Embryonic facial prominence (tissue), 1 donor: ENCODE data around the gene INAFM1.

ENCODE experiments used
- DNase-seq: peaks from one replicate; pipeline ENCODE4 v3.0.0-alpha.2; 2016; ENCODE audit errors: extremely low spot score

Gene INAFM1

DNA sequence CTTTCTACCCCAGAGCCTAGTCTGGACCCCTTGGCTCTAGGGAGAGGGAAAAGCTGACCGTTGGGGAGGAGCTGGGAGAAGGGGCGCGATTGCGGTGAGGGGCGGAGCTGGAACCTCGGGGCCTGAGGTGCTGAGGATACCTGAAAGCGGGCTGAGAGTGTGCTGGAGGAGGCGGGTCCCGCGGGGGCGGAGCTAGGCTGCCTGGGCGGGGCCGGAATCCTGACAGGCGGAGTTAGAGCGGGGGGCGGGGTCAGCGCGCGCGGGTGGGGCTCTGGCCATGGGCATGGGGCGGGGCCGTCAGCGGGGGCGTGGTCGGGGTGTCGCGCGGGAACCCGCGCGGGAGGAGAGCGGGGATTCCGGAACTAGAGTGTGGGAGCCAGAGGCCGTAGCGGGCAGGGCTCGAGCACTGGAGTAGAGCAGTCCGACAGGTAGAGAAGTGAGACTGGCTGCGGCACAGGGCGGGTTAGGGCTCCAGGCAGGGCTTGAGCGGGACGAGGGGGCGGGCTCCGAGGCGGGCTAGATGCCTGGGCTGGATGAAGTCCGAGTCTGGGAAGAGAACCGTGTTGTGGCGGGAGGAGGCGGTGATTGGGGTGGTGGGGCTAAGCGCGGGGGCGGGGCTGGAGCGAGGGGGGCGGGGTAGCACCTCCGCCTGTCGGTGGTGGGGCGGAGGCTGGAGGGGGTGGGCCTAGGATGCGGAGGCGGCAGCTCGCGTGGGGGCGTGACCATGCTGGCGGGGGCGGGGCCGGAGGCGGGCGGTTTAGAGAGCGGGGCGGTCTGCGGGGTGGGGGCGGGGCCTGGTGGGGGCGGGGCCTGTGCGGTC, at the start of gene INAFM1:
INAFM1 (plus strand) TSS at position 815 of the 820 bp plus-strand sequence. CDS start 35 bp downstream, outside the sequence.
- peak; percentile 90 for DNase-seq

DNA sequence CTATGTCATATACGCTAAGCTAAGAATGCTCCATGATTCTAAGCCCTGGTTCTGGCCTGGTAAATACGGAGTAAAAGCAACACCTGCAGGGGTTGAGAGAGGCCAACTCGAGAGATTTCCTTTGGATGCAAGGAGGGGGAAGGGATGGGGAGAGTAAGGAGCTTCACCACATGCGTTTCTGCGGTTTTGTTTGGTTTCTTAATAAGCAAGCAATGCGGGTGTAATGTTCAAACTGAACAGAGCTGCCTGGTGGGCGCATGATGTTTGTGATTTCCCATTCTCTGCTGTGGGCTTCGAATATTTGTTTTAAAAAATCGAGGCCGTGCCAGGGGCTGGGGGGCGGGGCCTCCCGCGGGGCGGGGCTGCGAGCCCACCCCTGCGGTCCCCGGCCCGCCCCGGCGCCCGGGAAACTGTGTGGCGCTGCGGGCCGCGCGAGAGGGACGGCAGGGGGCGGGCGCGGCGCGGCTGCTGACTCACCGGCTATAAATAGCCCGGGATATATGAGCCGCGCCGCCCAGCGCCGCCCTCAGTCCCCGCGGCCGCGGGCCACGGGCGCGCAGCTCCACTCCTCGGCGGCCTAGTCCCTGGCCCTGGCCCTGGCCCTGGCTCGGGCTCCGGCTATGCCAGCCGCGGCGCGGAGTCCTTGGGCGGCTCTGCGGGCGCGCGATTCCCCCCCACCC, 48.8 kb upstream of the INAFM1 start:
- DNase-seq: peak; percentile 84

DNA sequence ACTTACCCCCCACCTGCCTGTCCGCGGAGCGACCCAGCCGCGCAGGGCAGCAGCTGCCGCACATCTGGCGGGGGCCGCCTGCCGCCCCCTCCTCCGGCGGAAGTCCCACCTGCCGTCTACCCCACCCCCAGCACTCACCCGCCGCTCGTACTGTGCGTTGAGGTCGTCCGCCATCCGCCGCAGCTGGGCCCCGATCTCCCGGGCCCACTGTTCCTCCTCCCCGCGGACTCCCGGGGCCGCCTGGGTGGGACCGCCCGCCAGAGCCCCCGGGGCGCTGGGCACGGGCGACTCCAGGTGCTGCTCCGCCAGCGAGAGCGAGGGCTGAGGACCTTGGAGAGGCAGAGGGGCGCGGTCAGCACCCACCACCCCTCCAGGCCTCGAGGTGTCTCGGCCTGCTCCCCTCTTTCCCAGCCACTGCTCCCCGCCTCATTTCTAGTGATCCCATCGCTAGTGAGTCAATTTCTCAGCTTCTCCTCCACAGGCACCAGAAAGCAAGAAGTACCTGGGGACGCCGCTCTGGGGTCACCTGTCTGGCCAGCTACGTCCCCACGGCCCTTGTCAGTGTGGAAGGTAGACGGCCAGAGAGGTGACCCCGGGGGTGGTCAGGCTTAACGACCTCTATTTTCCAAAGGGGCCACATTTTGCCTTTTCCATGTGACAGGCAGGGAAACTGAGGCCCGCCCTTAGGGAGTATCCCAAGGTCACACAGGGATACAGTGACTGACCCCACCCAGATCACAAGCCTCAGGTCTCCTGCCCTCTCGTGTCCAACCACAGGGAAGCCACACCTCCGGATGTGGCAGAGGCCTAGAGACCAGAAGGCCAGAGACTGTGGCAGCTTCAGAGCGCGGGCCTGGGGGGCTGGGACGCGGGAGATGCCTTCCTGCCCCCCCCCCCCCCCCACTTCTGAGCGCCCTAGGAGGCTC, 48.0 kb upstream of the INAFM1 start:
- DNase-seq: no peak

DNA sequence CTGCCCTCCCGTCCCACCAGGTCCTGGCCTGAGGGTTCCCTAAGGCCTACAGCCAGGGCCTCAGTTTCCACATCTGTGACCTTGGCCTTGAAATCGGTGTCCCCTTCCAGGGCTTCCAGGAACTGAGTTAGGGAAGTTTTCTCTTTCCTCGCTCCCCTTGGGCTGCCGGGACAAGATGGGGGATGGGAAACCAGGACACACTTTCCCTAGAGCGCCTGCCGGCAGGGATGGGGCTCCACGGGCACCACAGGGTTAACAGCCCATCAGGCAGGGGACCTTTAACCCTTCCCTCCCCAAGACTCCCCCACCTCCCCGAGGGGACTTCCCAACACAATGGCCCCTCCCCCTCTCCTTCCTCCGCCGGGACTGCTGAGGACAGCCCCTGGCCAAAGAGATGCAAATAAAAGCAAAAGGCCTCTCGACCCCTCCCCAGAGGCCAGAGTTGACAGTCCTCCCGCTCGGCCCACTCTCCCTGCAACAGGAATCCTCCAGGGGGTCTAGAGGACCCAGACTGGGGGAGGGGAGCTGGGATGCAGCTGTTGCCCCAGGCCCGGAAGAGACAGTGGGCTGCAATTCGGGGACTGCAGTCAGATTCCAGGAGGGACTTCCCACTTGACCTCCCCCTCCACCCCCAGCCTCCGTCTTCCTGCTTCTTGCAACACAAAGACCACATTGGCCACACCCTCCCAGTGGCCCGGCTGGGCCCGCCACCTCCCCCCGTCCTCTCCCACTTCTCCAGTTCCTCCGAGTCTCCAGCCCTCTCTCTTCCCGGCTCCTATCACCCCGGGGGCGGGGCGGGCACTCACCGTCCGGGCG, 47.1 kb upstream of the INAFM1 start:
- DNase-seq: no peak

DNA sequence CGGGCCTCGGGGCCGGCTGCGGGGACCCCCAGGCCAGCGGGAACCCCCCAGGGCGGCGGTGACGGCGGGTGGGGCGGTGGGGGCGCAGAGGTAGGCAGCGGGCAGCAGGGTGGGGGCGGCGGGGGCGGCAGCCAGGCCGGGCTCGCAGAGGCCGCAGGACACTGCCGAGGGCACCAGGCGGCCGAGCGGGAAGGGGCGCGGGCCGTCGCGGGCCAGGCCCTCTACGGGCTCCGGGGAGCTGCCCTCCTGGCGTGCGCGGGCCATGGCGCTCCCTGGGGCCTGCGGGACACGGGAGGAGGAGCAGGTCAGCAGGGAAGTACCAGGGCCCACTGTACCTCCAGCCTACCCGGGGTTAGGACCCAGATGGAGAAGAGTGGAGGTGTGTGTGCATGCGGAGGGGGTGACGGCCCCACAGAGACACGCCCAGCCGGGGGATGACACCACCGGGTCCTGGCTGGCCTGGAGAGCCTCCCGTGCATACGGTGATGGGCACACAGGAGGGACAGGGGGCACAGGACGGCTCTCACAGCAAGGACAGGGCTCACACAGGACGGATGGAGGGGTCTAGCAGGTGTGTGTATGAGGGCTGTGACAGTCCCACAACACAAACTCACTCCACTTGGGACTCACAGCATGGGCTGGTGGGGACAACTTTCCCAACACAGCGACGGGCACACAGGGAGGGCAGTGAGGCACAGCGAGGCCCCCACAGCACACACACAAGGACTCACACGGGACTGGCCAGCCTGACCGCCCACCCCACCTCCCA, 46.3 kb upstream of the INAFM1 start:
- DNase-seq: no peak

DNA sequence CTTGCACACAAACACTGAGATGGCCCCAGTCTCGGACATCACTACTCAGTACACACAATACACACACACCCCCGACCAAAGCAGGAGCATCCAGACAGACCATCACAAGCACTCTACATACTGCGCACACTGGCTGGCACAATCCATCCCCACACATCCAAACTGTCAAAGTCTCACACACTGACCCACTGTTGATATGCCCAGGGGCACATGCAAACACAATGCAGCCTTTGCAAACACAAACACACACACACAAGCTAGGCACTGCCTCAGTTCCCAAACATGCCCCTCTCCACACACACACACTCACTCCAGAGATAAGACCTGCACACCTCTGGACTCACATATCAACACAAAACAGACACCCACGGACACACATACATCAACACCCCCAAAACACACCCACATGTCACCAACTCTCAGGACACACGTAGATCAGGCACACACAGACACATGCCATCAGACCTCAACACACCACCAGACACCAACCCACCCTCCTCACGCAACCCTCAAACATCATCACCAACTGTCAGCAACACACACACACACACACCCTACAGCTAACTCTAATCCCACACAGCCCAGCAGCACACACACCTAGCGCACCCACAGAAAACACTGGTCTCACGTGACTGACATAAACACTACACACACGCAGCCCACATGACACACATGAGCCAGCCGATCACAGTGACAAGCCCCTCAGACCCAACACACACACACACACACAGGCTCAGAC, 45.6 kb upstream of the INAFM1 start:
- no peak for DNase-seq

DNA sequence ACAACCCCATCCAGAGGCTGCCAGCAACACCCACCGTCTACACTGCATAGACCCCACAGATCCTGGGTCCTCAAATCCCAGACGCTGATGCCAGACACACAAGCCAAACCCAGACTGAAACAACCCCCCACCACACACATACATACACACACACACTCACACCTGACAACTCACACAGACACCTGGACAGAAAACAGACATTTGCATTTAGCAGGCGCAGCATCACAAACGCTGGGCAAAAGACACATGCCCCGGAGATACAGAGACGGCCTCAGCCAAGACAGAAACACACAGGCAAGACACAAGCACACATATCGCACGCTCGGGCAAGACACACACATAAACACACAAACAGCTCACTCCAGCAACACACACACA, 45.0 kb upstream of the INAFM1 start:
- DNase-seq: no peak

DNA sequence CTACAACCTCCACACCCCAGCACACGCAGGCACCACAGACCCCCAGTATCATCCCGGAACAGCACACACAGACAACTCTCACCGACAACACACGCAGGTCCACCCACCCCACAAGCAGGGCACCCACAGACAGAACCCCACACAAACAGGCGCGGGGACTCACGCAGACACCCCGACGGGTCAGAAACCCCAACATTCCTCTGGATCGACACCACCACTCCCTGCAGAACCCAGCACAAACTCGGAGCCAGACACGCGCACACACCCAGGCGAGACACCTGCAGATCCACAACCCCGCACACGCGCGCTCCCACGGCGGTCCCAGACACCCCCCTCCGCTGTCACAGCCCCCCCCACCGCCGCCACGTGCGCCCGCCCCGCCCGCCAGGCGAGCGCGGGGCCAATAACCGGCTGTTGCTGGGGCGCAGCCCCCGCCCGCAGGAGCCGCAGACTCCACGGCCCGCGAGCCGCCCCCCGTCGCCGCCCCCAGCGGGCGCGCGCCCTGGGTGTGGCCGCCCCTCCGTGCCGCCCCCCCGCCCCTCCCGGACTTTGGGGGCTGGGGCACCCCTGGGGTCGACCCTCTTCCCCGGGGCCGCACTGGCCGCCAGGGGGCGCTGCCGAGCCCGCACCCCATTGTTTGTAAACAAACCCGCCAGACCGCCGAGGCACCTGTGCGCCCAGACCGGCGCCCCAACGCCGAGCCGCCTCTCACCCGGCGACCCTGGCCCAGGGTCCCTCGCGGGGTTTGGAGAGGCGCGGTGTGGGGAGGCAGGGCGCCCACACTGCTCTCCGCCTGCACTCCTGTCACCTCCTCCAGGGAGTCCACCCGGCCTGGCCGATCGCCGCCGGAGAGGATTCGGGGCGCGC, 44.4 kb upstream of the INAFM1 start:
- DNase-seq: no peak

DNA sequence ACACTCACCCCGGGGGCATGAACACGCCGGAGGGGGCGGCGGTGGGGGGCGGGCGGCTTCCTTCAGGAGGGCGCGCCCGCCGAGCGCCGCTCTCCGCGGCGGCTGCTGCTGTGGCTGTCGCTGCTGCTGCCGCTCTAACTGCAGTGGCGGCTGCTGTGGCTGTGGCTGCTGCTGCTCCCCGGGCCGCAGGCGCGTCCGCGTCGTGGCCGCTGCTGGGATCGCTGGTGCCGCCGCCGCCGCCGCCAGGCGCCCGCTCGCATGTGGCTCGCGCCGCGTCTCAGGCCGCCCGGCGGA, 43.8 kb upstream of the INAFM1 start, which contains the start of gene BBC3:
BBC3 (minus strand) TSS at position 279 of the 294 bp plus-strand sequence. CDS start 2,768 bp downstream, outside the sequence.
- DNase-seq: no peak

DNA sequence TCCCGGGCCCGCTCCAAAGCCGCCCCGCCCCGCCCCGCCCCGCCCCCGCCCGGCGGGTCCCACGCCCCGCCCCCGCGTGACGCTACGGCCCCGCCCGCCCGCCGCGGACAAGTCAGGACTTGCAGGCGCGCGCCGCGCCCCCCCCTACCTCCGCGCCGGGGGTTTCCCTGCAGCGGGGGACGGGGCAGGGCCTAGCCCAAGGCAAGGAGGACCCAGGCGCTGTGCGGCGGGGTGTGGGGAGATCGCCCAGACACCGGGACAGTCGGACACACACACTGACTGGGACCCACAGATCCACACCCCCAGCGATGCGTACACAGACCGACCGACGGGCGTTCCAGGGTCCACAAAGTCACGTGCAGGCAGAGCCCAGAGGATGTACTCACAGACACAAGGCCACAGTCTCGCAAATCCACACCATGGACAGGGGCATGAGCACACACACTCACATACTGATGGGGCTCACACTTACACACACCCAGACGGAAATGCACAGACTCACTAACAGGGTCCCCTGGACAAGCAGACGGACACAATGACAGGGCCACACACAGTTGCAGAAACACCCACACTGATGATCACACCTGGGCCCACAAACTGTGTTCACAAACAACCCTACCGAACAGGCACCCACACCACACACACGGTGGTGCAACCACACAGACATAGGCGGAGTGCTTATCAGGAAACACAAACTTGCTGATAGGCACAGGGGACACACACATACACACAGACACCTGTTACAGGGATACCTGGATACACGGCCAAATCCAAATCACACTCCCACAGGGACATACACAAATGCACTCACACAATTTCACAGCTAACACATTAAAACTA, 43.2 kb upstream of the INAFM1 start:
- no peak for DNase-seq

DNA sequence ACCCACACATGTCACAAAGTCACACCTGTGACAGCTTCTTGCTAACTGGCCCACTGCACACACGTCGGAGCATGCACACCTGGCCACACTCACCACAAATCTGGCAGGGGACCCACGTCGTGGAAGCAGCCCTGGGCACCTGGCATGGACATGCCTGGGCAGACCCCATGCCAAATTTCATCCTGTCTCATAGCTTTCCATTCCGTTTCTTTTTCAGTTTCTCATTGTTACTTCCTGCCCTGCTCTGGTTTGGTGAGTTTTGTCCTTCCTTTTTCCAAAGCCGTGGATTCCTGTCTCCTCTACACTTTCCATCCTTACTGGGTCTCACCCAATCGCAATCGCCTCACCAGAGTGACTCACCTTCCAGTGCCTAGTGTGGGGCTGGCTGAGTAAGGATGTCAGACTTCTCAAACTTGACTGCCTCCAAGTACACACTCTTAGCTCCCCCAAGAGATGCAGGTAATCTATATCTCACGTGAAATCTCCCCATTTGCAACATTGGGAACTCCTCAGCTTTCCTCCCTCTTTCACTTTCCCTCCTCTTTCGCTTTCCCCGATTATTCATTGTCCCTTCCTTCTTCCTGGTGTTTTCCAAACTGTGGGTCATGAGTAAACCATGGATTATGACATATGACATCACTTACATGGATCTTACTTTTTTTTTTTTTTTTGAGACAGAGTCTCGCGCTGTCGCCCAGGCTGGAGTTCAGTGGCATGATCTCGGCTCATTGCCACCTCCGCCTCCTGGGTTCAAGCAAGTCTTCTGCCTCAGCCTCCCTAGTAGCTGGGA, 42.1 kb upstream of the INAFM1 start:
- no peak for DNase-seq

DNA sequence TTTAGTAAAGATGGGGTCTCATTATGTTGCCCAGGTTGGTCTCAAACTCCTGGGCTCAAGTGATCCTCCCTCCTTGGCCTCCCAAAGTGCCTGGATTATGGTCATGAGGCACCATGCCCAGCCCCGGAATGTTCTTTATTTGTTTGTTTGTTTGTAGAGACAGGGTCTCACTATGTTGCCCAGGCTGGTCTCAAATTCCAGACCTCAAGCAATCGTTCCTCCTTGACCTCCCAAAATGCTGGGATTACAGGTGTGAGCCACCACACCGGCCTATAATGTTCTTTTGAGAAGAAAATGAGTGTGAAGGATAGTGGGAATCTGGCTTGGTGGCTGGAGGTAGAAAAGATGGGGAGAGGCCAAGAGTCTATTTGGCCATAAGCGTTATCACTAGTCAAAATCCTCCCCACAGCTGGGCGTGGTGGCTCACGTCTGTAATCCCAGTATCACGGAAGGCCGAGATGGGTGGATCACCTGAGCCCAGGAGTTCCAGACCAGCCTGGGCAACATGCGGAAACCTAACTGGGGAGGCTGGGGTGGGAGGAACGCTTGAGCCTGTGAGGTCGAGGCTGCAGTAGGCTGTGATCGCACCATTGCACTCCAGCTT, 38.5 kb upstream of the INAFM1 start:
- no peak for DNase-seq

DNA sequence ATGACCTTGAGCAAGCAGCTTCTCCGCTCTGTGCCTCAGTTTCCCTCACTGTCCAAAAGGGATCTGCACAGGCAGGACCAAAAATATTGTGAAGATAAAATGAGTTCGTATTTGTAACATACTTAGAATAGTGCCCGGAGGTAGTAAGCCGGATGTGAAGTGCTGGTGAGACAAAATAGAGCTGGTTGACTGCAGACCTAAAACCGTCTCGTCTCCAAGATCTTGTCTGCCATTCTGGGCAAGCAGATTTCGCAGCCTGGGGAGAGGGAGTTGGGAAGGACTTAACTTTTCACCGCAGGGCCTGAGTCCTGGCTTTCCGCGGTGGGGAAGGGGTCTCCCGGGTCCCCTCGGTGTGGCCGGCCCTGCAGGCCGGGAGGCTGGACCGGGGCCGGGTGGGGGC, 35.5 kb upstream of the INAFM1 start:
- DNase-seq: no peak

DNA sequence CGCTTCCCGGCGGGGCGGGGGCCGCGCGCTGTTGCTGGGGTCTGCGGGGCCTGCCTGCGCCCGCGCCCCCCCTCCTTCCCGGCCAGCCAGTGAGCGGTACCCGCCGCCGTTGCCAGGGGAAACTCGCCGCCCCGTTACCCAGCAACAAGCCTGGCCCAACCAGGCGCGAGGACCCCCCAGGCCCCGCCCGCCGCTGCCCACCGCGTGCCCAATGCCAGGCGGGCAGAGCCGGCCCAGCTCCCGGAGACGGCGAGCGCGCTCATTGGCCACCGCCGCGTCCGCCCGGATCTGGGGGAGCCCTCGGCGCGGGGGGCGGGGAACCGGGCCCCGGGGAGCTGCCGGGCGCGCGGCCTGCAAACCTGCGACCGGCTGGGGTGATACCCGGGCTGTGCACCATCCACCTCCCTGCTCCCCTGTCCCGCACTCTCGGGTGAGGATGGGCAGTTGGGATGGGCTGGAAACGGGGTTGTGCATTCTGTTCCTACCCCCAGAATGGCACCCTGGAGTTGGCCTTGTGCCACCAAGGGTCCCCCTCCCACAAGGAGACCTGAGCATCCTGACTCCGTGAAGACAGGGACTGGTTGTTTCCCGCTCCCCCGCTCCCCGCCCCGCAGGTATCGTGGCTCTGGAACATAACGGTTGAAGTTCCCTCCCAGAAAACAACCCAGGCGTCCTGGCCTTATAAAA, 34.9 kb upstream of the INAFM1 start:
- no peak for DNase-seq

DNA sequence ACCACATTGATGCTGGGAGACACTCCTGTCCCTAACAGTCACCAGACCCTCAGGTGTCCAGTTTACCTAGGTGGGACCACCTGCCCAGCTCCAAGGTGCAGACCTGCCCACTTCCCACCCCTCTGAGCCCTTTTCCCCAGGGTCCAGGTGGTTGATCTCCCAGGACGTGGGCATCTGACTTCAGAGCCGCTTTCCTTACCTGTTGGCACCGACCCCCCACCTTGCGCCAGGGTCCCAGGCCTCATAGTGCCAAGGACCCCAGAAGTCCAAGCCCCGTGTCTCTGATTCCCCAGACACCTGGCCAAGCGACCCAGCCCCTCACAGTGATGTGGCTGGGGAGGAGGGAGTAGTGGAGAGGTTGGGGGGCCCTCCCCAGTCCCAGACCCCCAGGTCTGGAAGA, 34.1 kb upstream of the INAFM1 start:
- no peak for DNase-seq
